ENCODE measurements around the gene ITGB2. TPM values are rescaled to one million over a fixed set of nuclear protein-coding genes. Genes with fewer than 3 reads are reported as not detected.

ITGB2 gene
- total RNA-seq, 1 experiment from 2014 or later = 1.4 TPM

- Histone ChIP-seq H3K27me3 (ENCODE audit: control insufficient read depth, insufficient read depth, low read length) (no peaks in the 10 kb centered on the region), H3K36me3 (replicated peaks; ENCODE audit: control insufficient read depth, insufficient read depth, low read length) (no peaks in the 10 kb centered on the region), H3K4me3 (ENCODE audit: insufficient read depth, low read depth, low read length) (no peak overlapping the region)
- peak; percentile 78 for DNase-seq
Observed at GRCh38 chr21:44838039-44838895, 82.4 kb downstream of the ITGB2 start.

GRCh38 chr21:44837537-44837936, 83.2 kb downstream of the ITGB2 start:
- DNase-seq = peak; percentile 72
- H3K36me3 ChIP-seq (replicated peaks; ENCODE audit: control insufficient read depth, insufficient read depth, low read length) = no peaks in the 10 kb centered on the region
- H3K27me3 ChIP-seq (ENCODE audit: control insufficient read depth, insufficient read depth, low read length) = no peaks in the 10 kb centered on the region
- no peak overlapping the region for H3K4me3 ChIP-seq (ENCODE audit: insufficient read depth, low read depth, low read length)

GRCh38 chr21:44836666-44837471, 83.8 kb downstream of the ITGB2 start:
- peak; percentile 68 for DNase-seq
- no peak overlapping the region for H3K4me3 ChIP-seq (ENCODE audit: insufficient read depth, low read depth, low read length)
- H3K36me3 ChIP-seq (replicated peaks; ENCODE audit: control insufficient read depth, insufficient read depth, low read length) = no peaks in the 10 kb centered on the region
- no peaks in the 10 kb centered on the region for H3K27me3 ChIP-seq (ENCODE audit: control insufficient read depth, insufficient read depth, low read length)

GRCh38 chr21:44836349-44836665, 84.4 kb downstream of the ITGB2 start:
- H3K36me3 ChIP-seq (replicated peaks; ENCODE audit: control insufficient read depth, insufficient read depth, low read length) = no peaks in the 10 kb centered on the region
- peak; percentile 59 for DNase-seq
- no peak overlapping the region for H3K4me3 ChIP-seq (ENCODE audit: insufficient read depth, low read depth, low read length)
- H3K27me3 ChIP-seq (ENCODE audit: control insufficient read depth, insufficient read depth, low read length) = no peaks in the 10 kb centered on the region

Other genes with a start within 250 kb of the ITGB2 start
- 0.17 TPM in 1 of 2 replicates, not detected in the other for gene KRTAP12-1, start 238.7 kb downstream of the ITGB2 start, total RNA-seq (2014; rRNA removed; shearing (Covaris generic))
- not detected in 2 replicates for gene KRTAP10-12, start 223.7 kb downstream of the ITGB2 start, total RNA-seq (2014; rRNA removed; shearing (Covaris generic))
- 1.0 and 1.8 TPM in 2 replicates for gene TSPEAR, start 209.3 kb downstream of the ITGB2 start, total RNA-seq (2014; rRNA removed; shearing (Covaris generic))
- gene UBE2G2, start 119.1 kb downstream of the ITGB2 start, total RNA-seq (2014; rRNA removed; shearing (Covaris generic)) = 66.4 and 76.8 TPM in 2 replicates
- 80.8 and 91.1 TPM in 2 replicates for gene SUMO3, start 102.8 kb downstream of the ITGB2 start, total RNA-seq (2014; rRNA removed; shearing (Covaris generic))
- 117 and 134 TPM in 2 replicates for gene PTTG1IP, start 47.2 kb downstream of the ITGB2 start, total RNA-seq (2014; rRNA removed; shearing (Covaris generic))
- 30.3 and 35.0 TPM in 2 replicates for gene SLX9, start 19.1 kb upstream of the ITGB2 start, total RNA-seq (2014; rRNA removed; shearing (Covaris generic))
- gene ADARB1, start 153.7 kb upstream of the ITGB2 start, total RNA-seq (2014; rRNA removed; shearing (Covaris generic)) = 5.5 and 8.0 TPM in 2 replicates